ENCODE measurements around the gene REV1. TPM values are rescaled to one million over a fixed set of nuclear protein-coding genes. Genes with fewer than 3 reads are reported as not detected.

REV1 gene
- total and polyA plus RNA-seq, 2 experiments from 2014 or later = 32.9 to 46.7 TPM

DNA sequence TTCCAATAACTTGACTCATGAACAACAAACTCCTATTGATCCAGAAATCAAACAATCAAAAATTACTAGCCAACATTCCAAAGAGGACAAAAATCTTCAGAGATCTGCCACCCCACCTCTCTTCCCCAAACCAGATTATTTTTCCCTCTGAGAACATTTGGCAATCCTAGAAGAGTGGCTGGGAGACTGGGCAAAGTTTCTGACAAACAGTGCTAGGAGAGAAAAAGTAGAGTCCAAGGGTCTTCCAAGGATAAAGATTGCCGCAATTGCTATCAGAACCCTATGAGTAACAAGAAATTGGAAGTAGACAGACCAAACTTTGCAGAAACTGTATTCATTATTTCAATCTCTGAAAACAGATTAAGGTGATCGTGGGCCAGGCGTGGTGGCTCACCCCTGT is 22.4 kb downstream of the REV1 start (continued):
- no peak for TF ChIP-seq STAT1 (IDR thresholded peaks at IDR 0.05; ENCODE audit: unreplicated experiment)
- TF ChIP-seq EZH2phosphoT487 (IDR thresholded peaks at IDR 0.05; ENCODE audit: unreplicated experiment) = no peak
- no peak for TF ChIP-seq ZNF114 (CRISPR knock-in tag; IDR thresholded peaks at IDR 0.05)
- no peak for TF ChIP-seq CREB1 (CRISPR knock-in tag; IDR thresholded peaks at IDR 0.05; ENCODE audit: low read depth)
- no peak for TF ChIP-seq ZNF331 (CRISPR knock-in tag; IDR thresholded peaks at IDR 0.05; ENCODE audit: low read depth)
- TF ChIP-seq NANOG (IDR thresholded peaks at IDR 0.05; ENCODE audit: borderline replicate concordance) = no peak
- TF ChIP-seq EZH2 (IDR thresholded peaks at IDR 0.05; ENCODE audit: low read depth, unreplicated experiment) = no peak
- no peak for TF ChIP-seq JUNB (IDR thresholded peaks at IDR 0.05; ENCODE audit: unreplicated experiment)

- TF ChIP-seq ZNF462 (CRISPR knock-in tag; IDR thresholded peaks at IDR 0.05) (no peak), CTCF (conservative IDR thresholded peaks at IDR 0.05; ENCODE audit: low read depth in 2 of 2) (no peak), NANOG (IDR thresholded peaks at IDR 0.05; ENCODE audit: borderline replicate concordance) (no peak), ZNF331 (CRISPR knock-in tag; IDR thresholded peaks at IDR 0.05; ENCODE audit: low read depth) (no peak)
- DNase-seq (ENCODE audit: low spot score) (peak; percentile 22), ATAC-seq (peak; percentile 75)
- Histone ChIP-seq H3K79me2 (replicated peaks; ENCODE audit: insufficient read depth) (peaks cover 90% of the 10 kb centered on the region), H3K4me1 (ENCODE audit: insufficient read depth) (peaks cover 14% of the 10 kb centered on the region), H3K27ac (ENCODE audit: low read depth) (peak overlapping the region; percentile 75), H2AFZ (no peak overlapping the region), H3K4me3 (no peak overlapping the region), H3K27me3 (ENCODE audit: insufficient read depth) (no peaks in the 10 kb centered on the region), H3K9me2 (ENCODE audit: insufficient read depth) (no peaks in the 10 kb centered on the region), H3F3A (replicated peaks; ENCODE audit: low read depth) (no peaks in the 10 kb centered on the region), H3K36me3 (ENCODE audit: insufficient read depth) (peaks cover 8% of the 10 kb centered on the region), H4K20me1 (replicated peaks; ENCODE audit: insufficient read depth) (peaks cover 8% of the 10 kb centered on the region), H3K4me2 (peak overlapping the region; percentile 4)
- H3K9me3 Mint-ChIP-seq = no peaks in the 10 kb centered on the region
- peaks cover 14% of the 10 kb centered on the region for H3K4me1 Mint-ChIP-seq
- H3K27me3 Mint-ChIP-seq (ENCODE audit: insufficient read depth, low read depth, poor library complexity) = no peaks in the 10 kb centered on the region
- peaks cover 49% of the 10 kb centered on the region for H3K36me3 Mint-ChIP-seq (ENCODE audit: low read depth)
- H3K4me3 Mint-ChIP-seq = no peak overlapping the region
- peak overlapping the region; percentile 44 for H3K27ac Mint-ChIP-seq
These were observed 27.9 kb downstream of the REV1 start for GRCh38 chr2:99461828-99462483.

Data from GM23338 (cell line).